Panc1 (cell line): ENCODE results near the gene SUPT3H. TPM values are rescaled to one million over a fixed set of nuclear protein-coding genes. Genes with fewer than 3 reads are reported as not detected.

Source experiments
- ATAC-seq: fragments of 200-7000 bp; cut with Tn5 transposase; 2 replicates; pipeline ENCODE4 v1.9.1; 2020; ENCODE audit warnings: mild to moderate bottlenecking, moderate library complexity
- BruUV-seq: library from RNA; stranded (reverse); fragments of 400-500 nt; replicated peaks from 2 replicates; lab custom pipeline; 2021; lab: Mats Ljungman, UMichigan
- CTCF ChIA-PET: fragments of 300-600 bp; sonication (Branson Sonifier 250); formaldehyde crosslinking; loops from one replicate; lab custom pipeline; 2022; ENCODE audit warnings: antibody characterized with exemption; lab: Charles Lee
- POLR2A ChIA-PET: fragments of 300-600 bp; sonication (Branson Sonifier 250); formaldehyde crosslinking; loops from one replicate; lab custom pipeline; 2022; ENCODE audit warnings: antibody characterized with exemption; lab: Charles Lee
- DNase-seq: peaks from one replicate; pipeline ENCODE4 v3.0.0-alpha.2; 2010; ENCODE audit warnings: low read depth, low spot score
- H3K27ac ChIP-seq: 2 replicates; pipeline ENCODE4 v1.5.1; 2011; ENCODE audit warnings: mild to moderate bottlenecking, low read length, inconsistent platforms
- H3K27me3 ChIP-seq: fragments of 200-500 bp; sonication (Bioruptor generic); 2 replicates; pipeline ENCODE4 v1.6.0; 2014; ENCODE audit warnings: low read length, inconsistent platforms; ENCODE audit not compliant: control insufficient read depth, insufficient read depth
- H3K36me3 ChIP-seq: fragments of 200-500 bp; sonication (Bioruptor generic); 2 replicates; pipeline ENCODE4 v1.5.1; 2014; ENCODE audit warnings: inconsistent platforms, mild to moderate bottlenecking, low read length, moderate library complexity; ENCODE audit not compliant: control insufficient read depth, insufficient read depth
- H3K4me1 ChIP-seq: 2 replicates; pipeline ENCODE4 v1.5.1; 2011; ENCODE audit warnings: inconsistent platforms, mild to moderate bottlenecking, low read length, moderate library complexity; ENCODE audit not compliant: control insufficient read depth, insufficient read depth
- H3K4me3 ChIP-seq, 2 experiments: 2 replicates each; pipeline ENCODE4 v1.5.1; 2011 to 2012; ENCODE audit warnings: low read depth in 2 of 2, low read length in 2 of 2, mild to moderate bottlenecking in 2 of 2, inconsistent platforms in 1 of 2, moderate library complexity in 1 of 2
- H3K9me3 ChIP-seq: fragments of 200-500 bp; sonication (Bioruptor generic); 2 replicates; pipeline ENCODE4 v1.5.1; 2014; ENCODE audit warnings: low read depth, mild to moderate bottlenecking, inconsistent platforms, low read length, moderate library complexity; ENCODE audit not compliant: control insufficient read depth, insufficient read depth
- POLR2AphosphoS5 ChIP-seq: IDR thresholded peaks from 2 replicates; pipeline ENCODE4 v1.6.1; 2012; ENCODE audit warnings: mild to moderate bottlenecking, low read depth, low read length, moderate library complexity
- SIN3A ChIP-seq: IDR thresholded peaks from 2 replicates; pipeline ENCODE4 v1.6.1; 2012; ENCODE audit warnings: low read depth, mild to moderate bottlenecking, low read length, moderate library complexity, borderline replicate concordance; ENCODE audit not compliant: insufficient read depth
- TCF7L2 ChIP-seq: IDR thresholded peaks from 2 replicates; pipeline ENCODE4 v1.6.1; 2011; ENCODE audit warnings: mild to moderate bottlenecking, low read depth, low read length, inconsistent platforms
- in situ Hi-C: cut with HindIII; loops from 2 replicates; pipeline ENCODE4 v1.10.0; 2016; ENCODE audit warnings: low sequenced_read_pairs, low pct_unique_long_range_greater_than_20kb
- intact Hi-C: fragments of 100-400 bp; cut with micrococcal nuclease; formaldehyde crosslinking; loops from one replicate; pipeline ENCODE4 v1.10.0; 2022; ENCODE audit not compliant: unreplicated experiment
- total RNA-seq: library from RNA; stranded (reverse); gene quantifications from one replicate; pipeline ENCODE4 v1.2.1, GENCODE V29; 2021; ENCODE audit not compliant: unreplicated experiment
- TF ChIP-seq, protein P1 (sequence below): fragments of 450-650 bp; IDR thresholded peaks from 2 replicates; pipeline ENCODE4 v1.5.1; 2017; ENCODE audit warnings: mild to moderate bottlenecking
- TF ChIP-seq, protein P2 (sequence below), 2 experiments: IDR thresholded peaks; 2 replicates each; pipeline ENCODE4 v1.6.1; 2011 to 2012; ENCODE audit warnings: low read depth in 2 of 2, control low read depth in 1 of 2, low read length in 1 of 2, mild to moderate bottlenecking in 1 of 2, moderate library complexity in 1 of 2; ENCODE audit not compliant: insufficient read depth in 1 of 2

The SUPT3H gene
- total RNA-seq, 1 experiment from 2014 or later, result 11.0 TPM

DNA sequence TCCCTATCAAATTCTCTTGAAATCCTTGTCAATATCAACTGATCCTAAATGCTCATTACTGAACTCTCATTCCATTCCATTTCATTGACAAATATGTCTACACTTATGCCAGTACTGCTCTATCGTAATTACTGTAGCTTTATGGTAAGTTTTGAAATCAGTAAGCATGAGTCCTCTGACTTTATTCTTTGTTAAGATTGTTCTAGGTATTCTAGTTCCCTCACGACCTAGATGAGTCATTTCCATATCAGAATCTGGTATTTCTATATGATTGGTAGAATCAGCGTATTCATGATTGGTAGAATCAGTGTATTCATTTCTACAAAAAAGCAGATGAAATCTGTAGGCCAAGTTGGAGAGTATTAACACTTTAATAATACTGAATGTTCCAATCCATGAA is 368.2 kb downstream of the SUPT3H start:
- ATAC-seq (no peak), DNase-seq (no peak)
- in situ Hi-C loops (no loop called here), intact Hi-C loops (no loop called here)
- Histone ChIP-seq H3K36me3 (no peaks in the 10 kb centered on the region; the same call in 1 of the 2 replicates), H3K27me3 (no peaks in the 10 kb centered on the region), H3K4me3 (no peak overlapping the region), H3K4me1 (no peaks in the 10 kb centered on the region), H3K9me3 (no peaks in the 10 kb centered on the region), H3K27ac (no peak overlapping the region)
- BruUV-seq, result no TSS peak
- ChIA-PET CTCF (no interaction called here), POLR2A (no interaction called here)
- TF ChIP-seq, protein P1, sequence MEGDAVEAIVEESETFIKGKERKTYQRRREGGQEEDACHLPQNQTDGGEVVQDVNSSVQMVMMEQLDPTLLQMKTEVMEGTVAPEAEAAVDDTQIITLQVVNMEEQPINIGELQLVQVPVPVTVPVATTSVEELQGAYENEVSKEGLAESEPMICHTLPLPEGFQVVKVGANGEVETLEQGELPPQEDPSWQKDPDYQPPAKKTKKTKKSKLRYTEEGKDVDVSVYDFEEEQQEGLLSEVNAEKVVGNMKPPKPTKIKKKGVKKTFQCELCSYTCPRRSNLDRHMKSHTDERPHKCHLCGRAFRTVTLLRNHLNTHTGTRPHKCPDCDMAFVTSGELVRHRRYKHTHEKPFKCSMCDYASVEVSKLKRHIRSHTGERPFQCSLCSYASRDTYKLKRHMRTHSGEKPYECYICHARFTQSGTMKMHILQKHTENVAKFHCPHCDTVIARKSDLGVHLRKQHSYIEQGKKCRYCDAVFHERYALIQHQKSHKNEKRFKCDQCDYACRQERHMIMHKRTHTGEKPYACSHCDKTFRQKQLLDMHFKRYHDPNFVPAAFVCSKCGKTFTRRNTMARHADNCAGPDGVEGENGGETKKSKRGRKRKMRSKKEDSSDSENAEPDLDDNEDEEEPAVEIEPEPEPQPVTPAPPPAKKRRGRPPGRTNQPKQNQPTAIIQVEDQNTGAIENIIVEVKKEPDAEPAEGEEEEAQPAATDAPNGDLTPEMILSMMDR, result no peak
- TF ChIP-seq SIN3A (no peak), POLR2AphosphoS5 (no peak), TCF7L2 (no peak)
- TF ChIP-seq, protein P2, sequence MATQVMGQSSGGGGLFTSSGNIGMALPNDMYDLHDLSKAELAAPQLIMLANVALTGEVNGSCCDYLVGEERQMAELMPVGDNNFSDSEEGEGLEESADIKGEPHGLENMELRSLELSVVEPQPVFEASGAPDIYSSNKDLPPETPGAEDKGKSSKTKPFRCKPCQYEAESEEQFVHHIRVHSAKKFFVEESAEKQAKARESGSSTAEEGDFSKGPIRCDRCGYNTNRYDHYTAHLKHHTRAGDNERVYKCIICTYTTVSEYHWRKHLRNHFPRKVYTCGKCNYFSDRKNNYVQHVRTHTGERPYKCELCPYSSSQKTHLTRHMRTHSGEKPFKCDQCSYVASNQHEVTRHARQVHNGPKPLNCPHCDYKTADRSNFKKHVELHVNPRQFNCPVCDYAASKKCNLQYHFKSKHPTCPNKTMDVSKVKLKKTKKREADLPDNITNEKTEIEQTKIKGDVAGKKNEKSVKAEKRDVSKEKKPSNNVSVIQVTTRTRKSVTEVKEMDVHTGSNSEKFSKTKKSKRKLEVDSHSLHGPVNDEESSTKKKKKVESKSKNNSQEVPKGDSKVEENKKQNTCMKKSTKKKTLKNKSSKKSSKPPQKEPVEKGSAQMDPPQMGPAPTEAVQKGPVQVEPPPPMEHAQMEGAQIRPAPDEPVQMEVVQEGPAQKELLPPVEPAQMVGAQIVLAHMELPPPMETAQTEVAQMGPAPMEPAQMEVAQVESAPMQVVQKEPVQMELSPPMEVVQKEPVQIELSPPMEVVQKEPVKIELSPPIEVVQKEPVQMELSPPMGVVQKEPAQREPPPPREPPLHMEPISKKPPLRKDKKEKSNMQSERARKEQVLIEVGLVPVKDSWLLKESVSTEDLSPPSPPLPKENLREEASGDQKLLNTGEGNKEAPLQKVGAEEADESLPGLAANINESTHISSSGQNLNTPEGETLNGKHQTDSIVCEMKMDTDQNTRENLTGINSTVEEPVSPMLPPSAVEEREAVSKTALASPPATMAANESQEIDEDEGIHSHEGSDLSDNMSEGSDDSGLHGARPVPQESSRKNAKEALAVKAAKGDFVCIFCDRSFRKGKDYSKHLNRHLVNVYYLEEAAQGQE (IDR thresholded peaks at IDR 0.05; ENCODE audit: insufficient read depth in 1 of 2, low read depth in 2 of 2, low read length in 1 of 2), result no peak

DNA sequence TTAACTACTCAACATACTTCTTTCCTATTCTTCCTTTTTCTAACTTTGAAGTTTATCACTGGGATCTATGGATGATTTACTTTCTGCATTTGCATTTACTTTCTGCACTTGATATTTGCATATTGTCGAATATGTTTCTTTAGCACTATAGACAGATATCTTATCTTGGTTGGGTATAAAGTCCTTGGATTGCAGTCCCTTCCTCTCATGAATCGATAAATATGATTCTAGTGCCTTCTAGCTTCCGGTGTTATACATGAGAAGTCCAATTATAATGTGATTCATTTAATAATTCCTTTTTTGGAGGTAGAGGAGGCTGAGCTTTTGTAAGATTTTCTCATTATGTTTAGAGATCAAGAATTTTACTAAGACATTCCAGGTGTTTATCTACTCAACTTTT is 370.8 kb downstream of the SUPT3H start:
- no peak for ATAC-seq
- in situ Hi-C loops (no loop called here), intact Hi-C loops (no loop called here)
- TF ChIP-seq, protein P1, result no peak
- TF ChIP-seq, protein P2 (IDR thresholded peaks at IDR 0.05; ENCODE audit: insufficient read depth in 1 of 2, low read depth in 2 of 2, low read length in 1 of 2), result no peak
- TF ChIP-seq SIN3A, result no peak
- TF ChIP-seq POLR2AphosphoS5, result no peak
- TF ChIP-seq TCF7L2, result no peak
- Histone ChIP-seq H3K36me3 (no peaks in the 10 kb centered on the region), H3K27me3 (no peaks in the 10 kb centered on the region), H3K27ac (no peak overlapping the region), H3K4me3 (no peak overlapping the region), H3K4me1 (no peaks in the 10 kb centered on the region), H3K9me3 (no peaks in the 10 kb centered on the region)
- CTCF ChIA-PET, result no interaction called here
- POLR2A ChIA-PET, result no interaction called here
- no TSS peak for BruUV-seq
- DNase-seq, result no peak
